ENCODE results near the gene BRICD5.

- TF ChIP-seq CTCF (conservative IDR thresholded peaks at IDR 0.05 in 1 of 2, IDR thresholded peaks at IDR 0.05 in 1 of 2; ENCODE audit: low read depth in 1 of 2, low read length in 2 of 2): no peak
- no peak for TF ChIP-seq EZH2 (IDR thresholded peaks at IDR 0.05; ENCODE audit: low read length, missing control alignments)
Measured at GRCh38 chr16:2208772-2209171, 1.9 kb downstream of the BRICD5 start.

Measured in fibroblast of lung (primary cell).